SH-SY5Y (cell line): Measurements from ENCODE around the gene CCDC148.

Experiments used
- GATA2 ChIP-seq: IDR thresholded peaks from 2 replicates; pipeline ENCODE4 v1.6.1; 2011; ENCODE audit warnings: mild to moderate bottlenecking, low read depth, low read length
- GATA3 ChIP-seq: IDR thresholded peaks from 2 replicates; pipeline ENCODE4 v1.6.1; 2011; ENCODE audit warnings: low read depth, mild to moderate bottlenecking, low read length, moderate library complexity

- no peak for TF ChIP-seq GATA3
- TF ChIP-seq GATA2: no peak
Observed at GRCh38 chr2:158202161-158202815, 254.3 kb downstream of the CCDC148 start.
